HT1080 (cell line): ENCODE results near the gene KRT31. TPM values are rescaled to one million over a fixed set of nuclear protein-coding genes. Genes with fewer than 3 reads are reported as not detected.
"Not testable (repeated sequence)": the region's sequence is repeated elsewhere in the genome, so short reads cannot be mapped to it uniquely, and the experiment has no call there.

Experiments used
- DNase-seq: peaks from one replicate; pipeline ENCODE4 v3.0.0-alpha.2; 2015; ENCODE audit warnings: low read depth
- total RNA-seq: library from RNA; depleted of rRNA; stranded (reverse); fragments of >200 nt; shearing (Covaris generic); gene quantifications from 2 replicates; pipeline ENCODE4 v1.2.3, GENCODE V29; 2014; rRNA removed

The KRT31 gene
- total RNA-seq, 1 experiment from 2014 or later, result not detected

GRCh38 chr17:41347869-41348760, 49.3 kb downstream of the KRT31 start:
- no peak for DNase-seq

DNA sequence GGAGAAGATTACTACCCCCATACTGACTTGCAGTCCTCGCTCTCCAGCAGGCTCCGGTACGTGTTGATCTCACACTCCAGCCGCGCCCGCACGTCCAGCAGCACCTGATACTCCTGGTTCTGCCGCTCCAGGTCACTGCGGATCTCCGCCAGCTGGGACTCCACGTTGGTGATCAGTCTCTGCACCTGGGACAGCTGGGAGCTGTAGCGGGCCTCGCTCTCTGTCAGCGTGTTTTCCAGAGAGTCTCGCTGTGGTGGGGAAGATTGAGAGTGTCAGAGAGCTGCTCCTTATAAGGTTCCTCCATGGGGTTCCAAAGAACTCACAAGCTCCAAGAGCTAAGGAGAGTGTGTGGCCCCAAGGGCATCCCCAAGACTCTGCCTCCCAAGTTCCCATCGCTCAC, 51.0 kb downstream of the KRT31 start:
- DNase-seq, result not testable (repeated sequence)

- DNase-seq, result no peak
Measured at GRCh38 chr17:41345992-41346391, 51.4 kb downstream of the KRT31 start.

Other genes with a start within 250 kb of the KRT31 start
- not detected in 2 replicates for gene KRTAP4-5, start 247.8 kb downstream of the KRT31 start, total RNA-seq
- gene KRTAP4-4, start 236.9 kb downstream of the KRT31 start, total RNA-seq, result not detected in 2 replicates
- not detected in 2 replicates for gene KRTAP4-3, start 229.4 kb downstream of the KRT31 start, total RNA-seq
- gene KRTAP4-2, start 219.4 kb downstream of the KRT31 start, total RNA-seq, result not detected in 2 replicates
- not detected in 2 replicates for gene KRTAP4-1, start 212.7 kb downstream of the KRT31 start, total RNA-seq
- gene KRTAP9-1, start 207.7 kb downstream of the KRT31 start, total RNA-seq, result not detected in 2 replicates
- gene KRTAP9-2, start 171.0 kb downstream of the KRT31 start, total RNA-seq, result not detected in 2 replicates
- gene KRTAP9-3, start 165.2 kb downstream of the KRT31 start, total RNA-seq, result not detected in 2 replicates
- gene KRTAP9-8, start 159.6 kb downstream of the KRT31 start, total RNA-seq, result not detected in 2 replicates
- not detected in 2 replicates for gene KRTAP9-4, start 147.9 kb downstream of the KRT31 start, total RNA-seq
- not detected in 2 replicates for gene KRTAP9-9, start 142.2 kb downstream of the KRT31 start, total RNA-seq
- gene KRTAP9-6, start 132.2 kb downstream of the KRT31 start, total RNA-seq, result not detected in 2 replicates
- gene KRTAP9-7, start 121.9 kb downstream of the KRT31 start, total RNA-seq, result not detected in 2 replicates
- not detected in 2 replicates for gene KRTAP29-1, start 94.8 kb downstream of the KRT31 start, total RNA-seq
- not detected in 2 replicates for gene KRTAP16-1, start 88.3 kb downstream of the KRT31 start, total RNA-seq
- not detected in 2 replicates for gene KRTAP17-1, start 81.9 kb downstream of the KRT31 start, total RNA-seq
- gene KRT33A, start 46.8 kb downstream of the KRT31 start, total RNA-seq, result not detected in 2 replicates
- not detected in 2 replicates for gene KRT33B, start 27.8 kb downstream of the KRT31 start, total RNA-seq
- 0.80 and 1.2 TPM in 2 replicates for gene KRT34, start 15.3 kb downstream of the KRT31 start, total RNA-seq
- gene KRT37, start 27.0 kb upstream of the KRT31 start, total RNA-seq, result not detected in 2 replicates
- gene KRT38, start 43.4 kb upstream of the KRT31 start, total RNA-seq, result not detected in 2 replicates
- not detected in 2 replicates for gene KRT32, start 69.8 kb upstream of the KRT31 start, total RNA-seq
- not detected in 2 replicates for gene KRT35, start 83.5 kb upstream of the KRT31 start, total RNA-seq
- not detected in 2 replicates for gene KRT36, start 92.3 kb upstream of the KRT31 start, total RNA-seq
- not detected in 2 replicates for gene KRT13, start 108.0 kb upstream of the KRT31 start, total RNA-seq
- 6.8 and 10.9 TPM in 2 replicates for gene KRT15, start 121.3 kb upstream of the KRT31 start, total RNA-seq
- 0.13 and 0.72 TPM in 2 replicates for gene KRT19, start 130.7 kb upstream of the KRT31 start, total RNA-seq
- not detected in 2 replicates for gene KRT9, start 174.5 kb upstream of the KRT31 start, total RNA-seq
- 0.05 TPM in 1 of 2 replicates, not detected in the other for gene KRT14, start 189.3 kb upstream of the KRT31 start, total RNA-seq
- not detected in 2 replicates for gene KRT16, start 215.2 kb upstream of the KRT31 start, total RNA-seq
- gene KRT17, start 227.0 kb upstream of the KRT31 start, total RNA-seq, result 0.72 and 1.6 TPM in 2 replicates